Stimulated activated naive CD8-positive, alpha-beta T cell treated with anti-CD3 and anti-CD28 coated beads, Interleukin-15, Interleukin-2, amounts not matched to agents 100 U/mL and 50 U/mL, for 24 hours (primary cell): ENCODE data around the gene APP.

Experiments
- ATAC-seq: fragments of 150-1000 bp; cut with Tn5 transposase; one replicate; pipeline ENCODE4 v1.10.0; 2021
- DNase-seq: peaks from one replicate; pipeline ENCODE4 v3.0.0; 2021

The APP gene

GRCh38 chr21:26127073-26127814, 43.3 kb downstream of the APP start:
- ATAC-seq (no peak), DNase-seq (no peak)

DNA sequence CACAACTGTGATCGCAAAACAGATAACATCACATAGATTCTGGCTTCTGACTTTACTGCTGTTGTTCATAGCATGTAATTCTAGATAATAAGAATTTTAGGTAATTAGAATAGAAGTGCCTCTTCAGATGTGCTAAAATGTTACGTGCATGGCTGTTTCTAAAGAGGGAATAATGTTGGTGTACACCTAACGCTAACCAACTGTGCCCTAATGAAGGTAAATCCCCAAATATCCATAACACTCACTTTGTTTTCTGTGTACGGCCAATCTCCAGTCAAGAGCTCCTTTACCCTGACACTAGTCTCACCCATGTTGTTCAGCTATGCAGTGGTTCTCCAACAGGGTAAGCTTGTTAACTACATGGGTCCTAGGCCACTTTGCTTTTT, 44.4 kb downstream of the APP start:
- ATAC-seq, result no peak

DNA sequence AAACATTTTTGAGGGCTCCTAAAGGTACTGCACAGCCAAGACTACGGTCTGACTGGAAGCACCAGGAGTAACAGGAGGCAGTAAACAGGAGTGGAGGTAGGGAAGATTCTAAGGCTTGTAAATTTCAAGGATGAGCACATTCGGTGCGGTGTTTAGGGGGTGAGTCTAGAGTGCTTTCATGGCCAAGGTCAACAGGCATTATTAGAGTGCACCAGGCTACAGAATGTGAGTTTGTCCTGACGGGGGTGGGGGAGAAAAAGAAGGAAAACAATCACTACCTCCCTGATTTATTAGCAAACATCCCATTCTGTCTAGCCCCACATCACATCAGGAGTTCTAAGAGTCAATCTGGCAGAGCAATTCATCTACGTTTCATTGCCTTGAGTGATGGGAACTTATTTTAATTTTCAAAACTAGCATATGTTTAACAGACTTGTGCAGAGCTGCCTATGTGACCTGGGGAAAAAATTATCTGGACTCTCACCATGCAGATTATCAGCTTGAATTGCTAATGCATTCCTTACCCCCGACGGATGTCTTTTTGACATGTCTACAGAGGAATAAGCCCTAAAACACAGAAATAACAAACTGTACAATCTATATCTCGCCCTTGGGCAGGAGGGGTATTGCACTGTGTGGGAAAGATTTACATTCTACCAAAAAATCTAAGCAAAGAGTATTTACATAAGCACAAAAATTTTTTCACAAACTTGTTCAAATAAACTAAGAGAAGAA, 45.0 kb downstream of the APP start:
- no peak for DNase-seq
- no peak for ATAC-seq

More for the DNA sequence above, 44.4 kb downstream of the APP start:
- no peak for DNase-seq

GRCh38 chr21:26124896-26125295, 45.7 kb downstream of the APP start:
- DNase-seq (no peak), ATAC-seq (no peak)

DNA sequence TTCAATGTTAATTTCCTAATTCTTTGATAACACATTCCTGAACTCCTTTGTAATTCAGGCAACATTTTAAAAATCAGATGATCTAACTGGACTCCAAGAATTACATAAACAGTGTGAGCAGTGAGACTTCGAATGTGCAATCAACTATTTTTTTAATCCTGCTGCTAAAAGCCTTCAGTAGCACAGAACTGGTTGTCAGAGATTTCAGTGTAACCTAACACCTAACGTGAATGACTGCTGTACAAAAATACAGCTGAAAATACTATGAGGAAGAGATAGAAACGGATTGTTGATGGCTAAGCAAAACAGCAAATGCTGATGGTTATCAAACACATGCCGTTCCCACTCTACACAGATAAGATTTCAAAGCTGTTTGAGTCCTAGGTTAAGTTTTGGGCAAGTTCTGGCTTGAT, 46.1 kb downstream of the APP start:
- DNase-seq, result no peak
- ATAC-seq, result no peak

- ATAC-seq, result no peak
Measured at GRCh38 chr21:26123012-26123411, 47.6 kb downstream of the APP start.

GRCh38 chr21:26120828-26121227, 49.7 kb downstream of the APP start:
- no peak for ATAC-seq
- DNase-seq, result no peak

More at GRCh38 chr21:26123012-26123411, 47.6 kb downstream of the APP start:
- DNase-seq, result no peak

DNA sequence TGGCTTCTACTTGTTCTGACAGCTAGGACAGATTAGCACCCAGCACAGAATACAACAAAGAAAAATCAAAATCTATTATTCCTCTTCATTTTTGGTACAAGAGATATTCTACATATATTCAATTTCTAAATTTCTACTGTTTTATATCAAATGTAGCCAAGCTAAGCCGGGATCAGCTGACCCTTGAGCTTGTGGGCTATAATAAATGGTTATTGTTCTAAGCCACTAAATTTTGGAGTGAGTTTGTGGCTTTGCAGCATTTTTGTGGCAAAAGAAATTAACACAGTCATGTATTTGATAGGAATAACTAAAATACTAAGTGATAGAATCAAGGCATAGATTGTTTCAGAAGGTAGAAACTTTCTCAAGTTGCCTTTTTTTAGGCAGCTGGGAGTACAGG, 50.7 kb downstream of the APP start:
- no peak for DNase-seq
- ATAC-seq, result no peak

GRCh38 chr21:26118938-26119540, 51.5 kb downstream of the APP start:
- ATAC-seq (no peak), DNase-seq (no peak)

DNA sequence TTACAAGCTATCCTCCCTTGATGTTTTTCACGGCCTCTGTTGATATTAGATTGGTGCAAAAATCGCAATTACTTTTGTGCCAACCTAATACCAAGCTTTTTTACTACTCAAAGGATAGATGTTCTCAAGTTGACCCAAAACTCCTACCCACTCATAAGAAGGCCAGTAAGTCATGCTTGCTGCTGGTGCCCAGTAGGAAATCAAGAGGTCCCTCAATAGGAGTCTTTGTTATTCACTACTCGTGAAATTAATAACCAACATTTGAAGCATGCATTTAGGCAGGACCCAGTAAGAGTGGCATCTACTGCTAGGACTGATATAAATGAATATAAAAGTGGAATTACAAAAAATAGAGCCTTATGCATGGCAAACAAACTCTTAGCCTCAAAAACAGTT, 52.6 kb downstream of the APP start:
- no peak for DNase-seq
- no peak for ATAC-seq

GRCh38 chr21:26117324-26117971, 53.1 kb downstream of the APP start:
- ATAC-seq (no peak), DNase-seq (no peak)

DNA sequence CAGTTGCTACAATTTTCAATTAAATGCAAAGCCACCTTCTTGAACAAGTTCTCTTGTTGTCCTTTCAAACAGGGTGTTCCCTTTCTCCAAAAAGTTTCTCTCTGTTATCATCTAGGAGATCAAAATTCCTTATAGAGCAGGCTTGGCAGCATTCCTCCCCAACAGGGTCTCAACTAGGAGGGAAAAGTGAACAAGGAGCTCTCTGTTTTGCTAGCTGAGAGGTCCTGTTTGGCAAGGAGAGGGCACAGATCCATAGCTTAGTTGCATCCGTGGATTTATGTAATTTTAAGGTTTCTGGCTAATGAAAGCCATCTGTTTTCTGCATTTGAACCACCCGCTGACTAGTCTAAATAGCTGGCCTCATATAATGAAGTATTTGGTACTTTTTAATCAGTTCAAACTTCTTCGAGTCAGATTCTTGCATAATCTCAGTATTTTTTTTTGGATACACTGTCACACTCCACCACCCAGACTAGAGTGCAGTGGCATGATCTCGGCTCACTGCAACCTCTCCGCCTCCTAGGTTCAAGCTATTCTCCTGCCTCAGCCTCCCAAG, 54.0 kb downstream of the APP start:
- DNase-seq (no peak), ATAC-seq (no peak)

GRCh38 chr21:26115899-26116298, 54.7 kb downstream of the APP start:
- ATAC-seq, result no peak
- no peak for DNase-seq

GRCh38 chr21:26115305-26115704, 55.3 kb downstream of the APP start:
- no peak for ATAC-seq

DNA sequence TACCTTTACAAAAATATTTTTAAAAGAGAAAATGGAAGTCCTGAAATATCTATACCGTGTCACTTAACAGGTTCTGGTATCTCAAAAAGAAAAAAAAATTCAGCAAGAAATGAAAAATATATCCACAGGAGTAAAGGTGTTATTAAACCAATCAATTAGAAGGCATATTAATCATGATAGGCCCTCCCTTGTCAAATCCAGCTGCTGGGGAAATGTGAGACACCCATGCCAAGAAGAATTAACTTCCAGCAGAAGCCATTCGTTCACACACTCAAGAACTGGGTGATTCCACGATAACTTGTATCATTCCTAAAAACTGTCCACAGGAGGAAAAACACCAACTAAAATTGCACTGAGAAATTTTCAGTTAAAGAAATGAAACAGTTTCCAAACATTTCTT, 57.6 kb downstream of the APP start:
- ATAC-seq (no peak), DNase-seq (no peak)

More at GRCh38 chr21:26115305-26115704, 55.3 kb downstream of the APP start:
- DNase-seq, result no peak

DNA sequence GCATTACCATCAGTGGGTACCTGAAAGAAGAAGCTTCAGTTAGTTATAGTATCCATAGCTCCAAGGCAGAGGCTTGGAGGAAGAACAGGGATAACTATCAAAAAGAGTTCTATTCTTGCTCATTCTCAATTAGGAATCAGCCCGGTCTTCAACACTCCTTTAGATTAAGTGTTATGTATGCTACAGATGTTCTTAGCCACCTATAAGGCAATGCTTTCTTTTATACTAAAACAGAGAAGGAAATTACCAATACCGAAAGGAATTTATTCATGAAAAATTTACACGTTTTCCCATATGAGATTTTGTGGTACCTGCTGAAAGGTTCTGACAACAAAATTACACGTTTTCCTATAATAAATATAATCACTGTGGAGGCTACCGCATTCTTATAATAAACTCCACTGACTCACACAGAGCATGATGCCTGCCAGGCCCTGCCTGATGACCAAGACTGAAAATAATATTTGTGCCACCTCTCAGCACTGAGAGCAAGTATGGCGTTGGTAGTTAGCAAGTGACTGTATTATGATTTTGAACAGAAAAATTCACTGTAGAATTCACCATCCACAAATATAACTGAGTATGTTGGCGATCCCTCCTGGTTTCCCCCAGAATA, 58.3 kb downstream of the APP start:
- DNase-seq (no peak), ATAC-seq (peak; percentile 57)

DNA sequence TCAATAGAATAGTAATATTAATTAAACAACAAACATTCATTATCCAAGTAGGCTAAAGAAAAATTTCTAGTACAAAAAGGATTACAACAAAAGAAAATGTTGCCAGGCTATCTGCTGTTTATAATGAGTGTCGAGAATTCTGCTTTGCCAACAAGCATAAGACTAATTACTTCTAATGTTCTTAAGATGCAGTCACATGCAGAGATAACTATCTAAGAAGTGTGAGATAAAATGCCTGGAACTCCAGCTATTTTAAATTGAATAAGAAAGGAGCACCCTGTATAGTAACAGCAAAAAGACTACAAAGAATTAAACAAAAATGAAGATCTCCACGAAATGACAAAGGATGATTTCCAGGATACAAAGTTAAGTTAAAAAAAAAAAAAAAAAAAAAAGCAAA, 59.9 kb downstream of the APP start:
- no peak for ATAC-seq
- DNase-seq, result no peak

- ATAC-seq, result no peak
- DNase-seq, result no peak
Measured at GRCh38 chr21:26107429-26107828, 63.1 kb downstream of the APP start.

GRCh38 chr21:26106562-26106961, 64.0 kb downstream of the APP start:
- ATAC-seq, result no peak
- no peak for DNase-seq

DNA sequence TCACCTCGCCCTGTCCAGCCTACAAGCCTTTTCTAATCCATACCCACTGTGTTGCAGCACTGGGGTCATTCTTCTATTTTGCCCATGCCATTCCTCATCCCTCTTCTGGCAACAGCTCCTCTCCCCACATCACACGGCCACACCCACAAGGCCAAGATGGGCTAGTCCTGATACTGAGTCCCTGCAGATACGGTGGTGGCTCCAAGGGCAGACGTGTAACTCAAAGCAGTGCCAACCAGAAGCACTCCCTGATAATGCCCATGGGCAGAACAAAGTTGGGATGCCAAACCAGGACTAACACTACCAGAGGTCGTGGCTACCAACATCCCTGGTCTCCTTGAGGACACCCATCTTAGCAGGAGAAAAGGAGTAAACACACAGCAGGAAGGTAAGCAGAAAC, 64.8 kb downstream of the APP start:
- ATAC-seq (no peak), DNase-seq (no peak)

DNA sequence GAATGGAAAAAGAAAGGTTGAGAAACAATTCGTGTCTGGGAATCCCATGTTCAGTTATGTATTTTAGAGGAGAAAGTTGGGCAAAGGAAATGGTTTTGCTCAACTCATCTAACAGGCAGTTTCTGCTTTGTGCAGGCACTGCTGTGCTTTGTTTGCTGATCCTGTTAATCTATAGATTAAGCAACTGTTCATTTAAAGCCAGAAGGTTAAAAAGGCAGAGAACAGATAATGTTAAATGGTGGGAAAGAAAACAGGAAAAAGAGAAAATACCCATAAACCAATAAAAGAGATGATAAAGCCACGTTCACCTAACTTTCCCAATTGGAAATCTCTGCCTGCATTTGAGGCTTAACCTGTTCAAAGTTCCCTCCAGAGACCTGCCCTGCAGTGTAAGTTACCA, 70.0 kb downstream of the APP start:
- DNase-seq, result no peak
- ATAC-seq, result no peak

- DNase-seq (no peak), ATAC-seq (no peak)
Measured at GRCh38 chr21:26099610-26100219, 70.9 kb downstream of the APP start.
